HL-60 (cell line): ENCODE data around the gene ZNF595.
"Not testable (repeated sequence)": the region's sequence is repeated elsewhere in the genome, so short reads cannot be mapped to it uniquely, and the experiment has no call there.

Experiments
- DNase-seq, 2 experiments: peaks; one replicate each; pipeline ENCODE4 v3.0.0-alpha.2; 2010 to 2020; ENCODE audit warnings: low read depth in 1 of 2, low spot score in 1 of 2
- H3K27ac ChIP-seq: fragments of 250-450 bp; sonication (Bioruptor Pico); replicated peaks from 2 replicates; pipeline ENCODE4 v1.5.1; 2020; ENCODE audit warnings: mild to moderate bottlenecking, moderate library complexity
- H3K27me3 ChIP-seq: fragments of 250-450 bp; sonication (Bioruptor Pico); 2 replicates; pipeline ENCODE4 v1.5.1; 2021; ENCODE audit warnings: mild to moderate bottlenecking, moderate library complexity; ENCODE audit not compliant: insufficient read depth, poor library complexity, severe bottlenecking
- H3K4me3 ChIP-seq: replicated peaks from 2 replicates; pipeline ENCODE4 v1.5.1; 2011; ENCODE audit warnings: mild to moderate bottlenecking, control low read depth, low read length; ENCODE audit not compliant: insufficient read depth
- long read RNA-seq: library from polyadenylated mRNA; unstranded; transcript quantifications from one replicate; pipeline ENCODE4 v2.0.0, GENCODE V29; 2020

The ZNF595 gene
- long read RNA-seq: 0 reads

DNA sequence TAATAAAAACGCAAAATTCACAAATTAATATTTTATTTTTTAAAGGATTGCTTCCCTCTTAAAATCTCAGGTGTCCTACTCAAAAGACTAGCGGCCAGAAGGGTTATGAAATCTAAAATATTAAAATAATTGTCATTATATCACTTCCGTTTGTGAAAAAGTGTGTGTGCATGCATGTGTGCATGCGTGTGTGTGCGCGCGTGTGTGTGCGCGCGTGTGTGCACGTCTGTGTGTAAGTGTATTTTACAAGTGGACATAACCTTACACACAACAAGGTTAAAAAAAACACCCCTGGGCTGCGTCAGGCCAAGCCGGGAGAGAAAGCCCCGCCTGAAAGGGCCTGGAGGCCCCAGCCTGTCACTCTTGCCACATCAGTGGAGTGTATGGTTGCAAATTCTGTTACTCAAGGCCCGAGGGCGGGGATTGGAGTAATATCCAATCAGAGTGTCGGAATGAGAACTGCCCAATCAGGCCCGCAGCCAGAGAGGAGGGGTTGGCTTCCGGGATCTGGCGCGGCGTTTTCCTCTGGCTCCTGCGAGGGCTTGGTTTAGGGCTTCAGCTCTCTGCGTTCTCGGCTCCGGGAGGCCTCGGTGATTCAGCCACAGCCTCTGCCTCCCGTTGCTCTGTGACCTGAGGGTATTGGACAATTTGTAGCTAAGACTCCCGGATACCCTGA is at the start of gene ZNF595:
Gene ZNF595 (plus strand): TSS at position 518 of the 676 bp plus-strand sequence. CDS start 168 bp downstream, outside the sequence.
- not testable (repeated sequence) for DNase-seq, H3K4me3 ChIP-seq, H3K27me3 ChIP-seq, H3K27ac ChIP-seq

DNA sequence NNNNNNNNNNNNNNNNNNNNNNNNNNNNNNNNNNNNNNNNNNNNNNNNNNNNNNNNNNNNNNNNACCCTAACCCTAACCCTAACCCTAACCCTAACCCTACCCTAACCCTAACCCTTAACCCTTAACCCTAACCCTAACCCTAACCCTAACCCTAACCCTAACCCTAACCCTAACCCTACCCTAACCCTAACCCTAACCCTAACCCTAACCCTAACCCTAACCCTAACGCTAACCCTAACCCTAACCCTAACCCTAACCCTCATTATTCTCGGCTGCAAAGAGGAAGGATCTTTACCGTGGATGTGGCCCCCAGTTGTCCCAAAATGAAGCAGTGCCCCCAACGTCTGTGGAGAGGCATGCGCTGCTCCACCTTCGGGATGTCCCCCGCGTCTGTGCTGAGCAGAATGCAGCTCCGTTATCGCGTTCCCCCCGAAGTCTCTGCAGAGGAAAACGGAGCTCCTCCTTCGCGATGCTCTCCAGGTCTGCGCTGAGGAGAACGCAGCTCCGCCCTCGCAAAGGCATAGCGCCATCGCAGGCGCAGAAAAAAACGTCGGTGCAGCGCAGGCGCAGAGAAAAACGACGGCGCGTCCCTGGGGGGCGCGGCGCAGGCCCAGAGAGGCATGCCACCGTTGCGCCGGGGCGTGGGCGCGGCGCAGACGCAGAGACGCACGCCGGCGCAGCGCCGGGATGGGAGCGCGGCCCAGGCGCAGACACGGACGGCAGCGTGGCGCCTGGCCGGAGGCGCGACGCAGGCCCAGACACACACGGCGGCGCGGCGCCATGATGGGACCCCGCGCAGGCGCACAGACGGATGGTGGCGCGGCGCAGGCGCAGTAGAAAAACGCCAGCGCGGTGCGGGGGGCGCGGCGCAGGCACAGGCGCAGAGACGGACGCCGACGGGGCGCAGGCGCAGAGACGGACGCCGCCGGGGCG is 42.9 kb upstream of the ZNF595 start:
- not testable (repeated sequence) for H3K27me3 ChIP-seq, H3K4me3 ChIP-seq, DNase-seq, H3K27ac ChIP-seq

DNA sequence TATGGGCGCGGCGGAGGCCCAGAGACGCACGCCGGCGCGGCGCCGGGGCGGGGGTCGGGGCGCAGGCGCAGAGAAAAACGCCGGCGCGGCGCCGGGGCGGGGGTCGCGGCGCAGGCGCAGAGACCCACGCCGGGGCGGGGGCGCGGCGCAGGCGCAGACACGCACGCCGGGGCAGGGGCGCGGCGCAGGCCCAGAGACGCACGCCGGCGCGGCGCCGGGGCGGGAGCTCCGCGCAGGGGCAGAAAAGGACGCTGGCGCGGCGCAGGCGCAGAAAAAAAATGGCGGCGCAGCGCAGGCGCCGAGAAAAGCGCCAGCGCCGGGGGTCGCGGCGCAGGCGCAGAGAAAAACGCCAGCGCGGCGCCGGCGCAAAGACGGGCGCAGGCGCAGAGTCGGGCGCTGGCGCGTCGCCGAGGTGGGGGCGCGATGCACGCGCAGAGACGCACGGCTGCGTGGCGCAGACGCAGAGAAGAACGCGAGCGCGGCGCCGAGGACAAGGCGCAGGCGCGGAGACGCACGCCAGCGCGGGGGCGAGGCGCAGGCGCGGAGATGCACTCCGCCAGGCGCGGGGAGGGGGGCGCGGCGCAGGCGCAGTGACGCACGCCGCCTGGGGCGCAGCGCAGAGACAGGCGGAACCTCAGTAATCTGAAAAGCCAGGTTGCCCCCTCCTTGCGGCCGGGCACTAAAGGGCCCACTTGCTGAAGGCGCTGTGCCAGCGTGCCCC is 41.9 kb upstream of the ZNF595 start:
- not testable (repeated sequence) for H3K4me3 ChIP-seq, H3K27me3 ChIP-seq, DNase-seq

GRCh38 chr4:11816-12417 is 41.2 kb upstream of the ZNF595 start:
- H3K4me3 ChIP-seq, H3K27me3 ChIP-seq, H3K27ac ChIP-seq: not testable (repeated sequence)
- DNase-seq: peak in 1 of 2 experiments; percentile 18

More for the DNA sequence above, 41.9 kb upstream of the ZNF595 start:
- H3K27ac ChIP-seq: not testable (repeated sequence)

- H3K27ac ChIP-seq, H3K4me3 ChIP-seq, H3K27me3 ChIP-seq, DNase-seq: not testable (repeated sequence)
Measured at GRCh38 chr4:18128-18527, 35.0 kb upstream of the ZNF595 start.

- H3K4me3 ChIP-seq, H3K27me3 ChIP-seq, H3K27ac ChIP-seq, DNase-seq: not testable (repeated sequence)
Measured at GRCh38 chr4:18589-18988, 34.5 kb upstream of the ZNF595 start.

DNA sequence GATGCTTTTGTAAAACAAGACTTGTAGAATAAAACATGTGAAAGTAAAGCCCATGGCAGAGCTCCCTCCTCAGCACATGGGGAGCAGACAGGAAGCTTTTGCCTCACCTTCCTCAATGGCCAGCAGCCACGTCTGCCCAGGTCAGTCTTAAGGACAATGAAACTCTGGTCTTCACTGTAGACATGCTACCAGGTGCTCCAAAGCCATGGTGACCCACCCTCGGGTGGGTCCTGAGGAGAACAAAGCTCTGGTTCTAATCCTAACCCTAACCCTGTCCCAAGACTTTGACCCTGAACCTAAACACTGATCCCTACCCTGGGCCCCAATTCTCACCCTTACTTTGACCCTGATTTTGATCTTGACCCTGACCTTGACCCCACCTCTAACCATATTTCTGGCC is 30.2 kb upstream of the ZNF595 start:
- not testable (repeated sequence) for H3K4me3 ChIP-seq, H3K27ac ChIP-seq, H3K27me3 ChIP-seq, DNase-seq

DNA sequence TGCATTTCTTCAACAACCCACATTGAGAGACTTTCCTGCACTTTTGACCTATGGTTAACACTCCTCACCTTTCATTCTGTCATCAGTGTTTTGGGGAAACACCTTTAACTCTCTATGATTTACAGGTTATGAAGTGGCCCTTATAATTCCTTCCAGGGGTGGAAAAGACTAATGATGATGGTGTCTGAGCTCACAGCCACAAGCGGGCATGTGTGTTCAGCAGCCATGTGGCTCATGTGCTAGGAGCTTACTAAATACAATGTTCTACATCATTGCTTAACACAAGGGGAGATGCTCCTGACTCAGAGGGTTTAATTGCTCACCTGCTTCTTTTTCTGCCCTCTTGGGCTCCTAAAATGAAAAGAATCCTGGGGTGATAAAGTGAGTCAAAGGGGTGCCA is 28.8 kb upstream of the ZNF595 start:
- H3K27ac ChIP-seq: not testable (repeated sequence)

DNA sequence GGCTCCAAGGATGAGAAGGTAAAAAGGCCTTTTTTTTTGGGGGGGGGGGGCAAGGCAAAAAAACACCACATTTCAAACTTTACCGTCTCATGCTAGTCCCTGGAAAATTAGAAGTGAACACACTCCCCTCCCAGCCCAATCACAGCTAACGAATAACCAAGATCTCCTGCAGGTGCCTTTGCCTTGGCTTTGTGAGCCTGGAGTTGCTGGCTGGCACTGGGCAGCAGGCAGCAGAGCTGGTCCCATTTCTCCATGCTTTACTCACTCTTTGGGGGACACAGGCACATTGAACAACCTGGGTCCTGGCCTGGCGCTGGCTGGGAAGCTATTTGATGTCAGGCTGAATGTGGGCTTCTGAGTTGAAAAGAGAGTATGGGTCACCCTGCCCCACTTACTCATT is 25.6 kb upstream of the ZNF595 start:
- H3K27ac ChIP-seq, DNase-seq, H3K4me3 ChIP-seq, H3K27me3 ChIP-seq: not testable (repeated sequence)

More for the DNA sequence above, 28.8 kb upstream of the ZNF595 start:
- not testable (repeated sequence) for H3K4me3 ChIP-seq, DNase-seq, H3K27me3 ChIP-seq

DNA sequence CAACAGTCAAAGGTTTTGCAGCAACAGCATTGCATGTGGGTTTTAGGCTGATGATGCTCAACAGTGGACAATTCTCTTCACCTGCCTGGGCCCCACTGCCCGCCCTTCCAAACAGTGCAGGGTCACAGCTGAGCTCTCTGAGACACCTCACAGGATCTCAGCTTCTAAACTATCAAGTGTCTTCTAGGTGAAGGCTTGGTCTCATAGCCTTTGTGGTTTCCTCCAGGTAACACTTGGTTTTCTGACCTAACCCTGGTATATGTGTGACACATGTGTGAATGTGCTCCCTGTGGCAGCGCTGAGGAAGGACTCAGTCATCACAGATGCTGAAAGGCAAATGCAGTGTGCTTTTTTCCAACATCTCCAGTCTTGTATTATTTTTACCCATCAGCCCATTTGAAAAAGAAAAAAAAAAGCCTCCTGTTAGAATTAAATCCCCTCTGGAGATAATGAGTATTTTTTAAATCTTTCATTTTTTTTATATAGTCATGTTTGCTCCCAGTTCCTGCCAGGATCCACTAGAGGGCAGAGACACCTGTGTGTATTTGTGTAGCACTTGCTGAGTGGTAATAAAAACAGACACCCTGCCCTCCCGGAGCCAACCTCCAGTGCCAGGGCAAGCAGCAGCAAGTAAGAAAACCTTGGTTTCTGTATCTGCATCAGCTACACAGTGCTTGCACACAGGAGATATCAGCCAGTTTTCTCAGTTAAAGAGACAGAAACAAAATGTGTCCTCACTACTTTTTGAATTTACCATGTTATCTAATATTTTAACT is 24.2 kb upstream of the ZNF595 start:
- not testable (repeated sequence) for H3K27ac ChIP-seq, H3K4me3 ChIP-seq
- peak in 1 of 2 experiments; percentile 45 for DNase-seq

DNA sequence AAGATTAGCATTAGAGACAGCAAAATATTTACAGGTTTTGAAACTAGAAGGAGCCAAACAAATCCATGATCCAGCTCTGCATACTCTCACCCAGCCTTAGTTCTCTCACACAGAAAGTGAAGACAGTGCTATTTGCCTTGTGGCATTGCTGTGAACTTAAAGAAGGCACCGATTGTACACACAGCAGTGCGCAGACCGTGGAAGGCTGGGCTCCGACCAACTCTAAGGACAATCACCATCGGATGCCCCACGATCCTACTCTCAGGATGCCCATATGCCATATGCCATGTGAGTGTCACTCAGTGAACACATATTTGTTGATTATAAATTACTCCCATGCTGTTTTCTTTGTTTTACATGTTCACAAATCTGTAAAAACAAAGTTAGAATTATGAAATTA is 19.8 kb upstream of the ZNF595 start:
- not testable (repeated sequence) for H3K27me3 ChIP-seq, H3K27ac ChIP-seq, H3K4me3 ChIP-seq, DNase-seq

More for the DNA sequence above, 24.2 kb upstream of the ZNF595 start:
- H3K27me3 ChIP-seq: not testable (repeated sequence)

DNA sequence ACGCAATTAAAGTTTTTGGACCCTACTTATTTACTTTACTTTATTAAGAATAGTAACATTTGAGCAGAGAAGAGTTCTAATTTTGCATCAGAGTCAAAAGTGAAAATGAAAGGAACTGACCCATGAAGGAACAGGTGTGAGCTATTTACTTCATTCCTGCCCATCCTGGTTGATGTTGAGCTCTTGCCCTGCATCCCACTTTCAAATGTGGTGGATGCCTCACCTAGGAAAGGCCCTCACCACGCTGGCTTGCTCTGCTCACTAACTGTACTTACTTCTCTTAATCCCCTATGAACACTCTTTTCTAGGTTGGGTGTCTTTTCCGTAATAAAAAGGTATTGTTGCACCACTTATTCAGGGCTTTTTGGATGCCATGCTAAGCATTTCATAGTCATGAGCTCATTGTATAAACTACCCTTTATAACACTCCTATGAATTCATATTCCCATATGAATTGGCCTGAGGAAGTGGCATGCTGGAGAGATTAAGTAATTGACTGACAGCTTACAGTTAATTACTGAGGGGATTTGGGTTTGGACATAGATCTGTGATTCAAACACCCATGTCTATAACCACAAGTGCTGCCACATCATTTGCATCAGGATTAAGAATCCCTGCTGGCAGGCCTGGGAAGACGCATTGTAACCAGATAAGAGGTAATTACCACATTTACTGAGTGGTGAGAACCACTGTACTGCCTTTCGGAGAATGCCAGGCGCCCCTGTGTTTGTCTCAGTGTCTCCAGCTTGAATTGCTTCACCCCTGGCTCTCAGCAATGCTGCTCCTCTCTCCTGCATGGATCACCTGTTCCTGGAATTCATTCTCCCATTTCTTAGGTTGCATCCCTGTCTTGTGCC is 16.3 kb upstream of the ZNF595 start:
- H3K27ac ChIP-seq, H3K4me3 ChIP-seq, DNase-seq, H3K27me3 ChIP-seq: not testable (repeated sequence)

DNA sequence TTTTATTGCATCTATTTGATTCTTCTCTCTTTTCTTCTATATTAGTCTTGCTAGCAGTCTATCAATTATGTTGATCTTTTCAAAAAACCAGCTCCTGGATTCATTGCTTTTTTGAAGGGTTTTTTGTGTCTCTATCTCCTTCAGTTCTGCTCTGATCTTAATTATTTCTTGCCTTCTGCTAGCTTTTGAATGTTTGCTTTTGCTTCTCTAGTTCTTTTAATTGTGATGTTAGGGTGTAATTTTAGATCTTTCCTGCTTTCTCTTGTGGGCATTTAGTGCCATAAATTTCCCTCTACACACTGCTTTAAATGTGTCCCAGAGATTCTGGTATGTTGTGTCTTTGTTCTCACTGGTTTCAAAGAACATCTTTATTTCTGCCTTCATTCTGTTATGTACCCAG is 14.9 kb upstream of the ZNF595 start:
- not testable (repeated sequence) for H3K27ac ChIP-seq, DNase-seq, H3K4me3 ChIP-seq, H3K27me3 ChIP-seq
